ENCODE data around the gene NFYB.

GRCh38 chr12:104177663-104178501, 39.9 kb upstream of the NFYB start:
- 0 out of 2 replicates have a peak, but pooled peaks have one; percentile 25 for TF ChIP-seq CTCF (conservative IDR thresholded peaks at IDR 0.05; ENCODE audit: low read depth, low read length)
- no peak for TF ChIP-seq EZH2 (IDR thresholded peaks at IDR 0.05; ENCODE audit: borderline replicate concordance, low read depth, low read length, poor library complexity, severe bottlenecking)
